Measurements from ENCODE around the gene MYOZ2.
"Not testable (repeated sequence)": the region's sequence is repeated elsewhere in the genome, so short reads cannot be mapped to it uniquely, and the experiment has no call there.

Gene MYOZ2

GRCh38 chr4:119113033-119113655, 22.5 kb upstream of the MYOZ2 start:
- ATAC-seq = no peak
- Mint-ChIP-seq H3K36me3 (no peaks in the 10 kb centered on the region), H3K27me3 (peaks cover 15% of the 10 kb centered on the region), H3K9me3 (no peaks in the 10 kb centered on the region), H3K4me1 (no peaks in the 10 kb centered on the region), H3K27ac (no peak overlapping the region), H3K4me3 (no peak overlapping the region)

- Mint-ChIP-seq H3K27me3 (peaks cover 15% of the 10 kb centered on the region), H3K27ac (no peak overlapping the region), H3K9me3 (no peaks in the 10 kb centered on the region), H3K4me3 (no peak overlapping the region), H3K36me3 (no peaks in the 10 kb centered on the region), H3K4me1 (no peaks in the 10 kb centered on the region)
- ATAC-seq = no peak
Observed at GRCh38 chr4:119116021-119116420, 19.6 kb upstream of the MYOZ2 start.

GRCh38 chr4:119116925-119117900, 18.4 kb upstream of the MYOZ2 start:
- Mint-ChIP-seq H3K36me3 (no peaks in the 10 kb centered on the region), H3K4me3 (no peak overlapping the region), H3K4me1 (no peaks in the 10 kb centered on the region), H3K27ac (no peak overlapping the region), H3K27me3 (peaks cover 15% of the 10 kb centered on the region), H3K9me3 (no peaks in the 10 kb centered on the region)
- no peak for ATAC-seq

GRCh38 chr4:119118397-119118796, 17.2 kb upstream of the MYOZ2 start:
- H3K4me3 Mint-ChIP-seq = no peak overlapping the region
- H3K36me3 Mint-ChIP-seq = no peaks in the 10 kb centered on the region
- no peak overlapping the region for H3K27ac Mint-ChIP-seq
- no peaks in the 10 kb centered on the region for H3K9me3 Mint-ChIP-seq
- ATAC-seq = no peak
- H3K4me1 Mint-ChIP-seq = no peaks in the 10 kb centered on the region
- H3K27me3 Mint-ChIP-seq = peaks cover 15% of the 10 kb centered on the region

GRCh38 chr4:119124352-119124751, 11.3 kb upstream of the MYOZ2 start:
- ATAC-seq = no peak
- no peaks in the 10 kb centered on the region for H3K4me1 Mint-ChIP-seq
- no peaks in the 10 kb centered on the region for H3K27me3 Mint-ChIP-seq
- H3K9me3 Mint-ChIP-seq = no peaks in the 10 kb centered on the region
- H3K4me3 Mint-ChIP-seq = no peak overlapping the region
- no peak overlapping the region for H3K27ac Mint-ChIP-seq
- H3K36me3 Mint-ChIP-seq = no peaks in the 10 kb centered on the region

- H3K27me3 Mint-ChIP-seq = peaks cover 8% of the 10 kb centered on the region
- no peaks in the 10 kb centered on the region for H3K36me3 Mint-ChIP-seq
- no peaks in the 10 kb centered on the region for H3K9me3 Mint-ChIP-seq
- no peak overlapping the region for H3K4me3 Mint-ChIP-seq
- ATAC-seq = no peak
- no peak overlapping the region for H3K27ac Mint-ChIP-seq
- no peaks in the 10 kb centered on the region for H3K4me1 Mint-ChIP-seq
Observed at GRCh38 chr4:119125931-119126330, 9.7 kb upstream of the MYOZ2 start.

GRCh38 chr4:119128148-119128547, 7.5 kb upstream of the MYOZ2 start:
- Mint-ChIP-seq H3K27ac (no peak overlapping the region), H3K4me1 (no peaks in the 10 kb centered on the region), H3K9me3 (no peaks in the 10 kb centered on the region), H3K27me3 (peaks cover 9% of the 10 kb centered on the region), H3K4me3 (no peak overlapping the region), H3K36me3 (no peaks in the 10 kb centered on the region)
- ATAC-seq = no peak

GRCh38 chr4:119130365-119131065, 5.1 kb upstream of the MYOZ2 start:
- H3K4me3 Mint-ChIP-seq = no peak overlapping the region
- no peak overlapping the region for H3K27ac Mint-ChIP-seq
- no peaks in the 10 kb centered on the region for H3K4me1 Mint-ChIP-seq
- no peaks in the 10 kb centered on the region for H3K36me3 Mint-ChIP-seq
- ATAC-seq = no peak
- H3K27me3 Mint-ChIP-seq = peaks cover 9% of the 10 kb centered on the region
- no peaks in the 10 kb centered on the region for H3K9me3 Mint-ChIP-seq

- Mint-ChIP-seq H3K9me3 (no peaks in the 10 kb centered on the region), H3K27ac (no peak overlapping the region), H3K27me3 (peaks cover 9% of the 10 kb centered on the region), H3K36me3 (no peaks in the 10 kb centered on the region), H3K4me1 (no peaks in the 10 kb centered on the region), H3K4me3 (no peak overlapping the region)
- no peak for ATAC-seq
Observed at GRCh38 chr4:119131164-119131563, 4.5 kb upstream of the MYOZ2 start.

- Mint-ChIP-seq H3K4me3 (no peak overlapping the region), H3K4me1 (no peaks in the 10 kb centered on the region), H3K27ac (no peak overlapping the region), H3K36me3 (no peaks in the 10 kb centered on the region), H3K27me3 (peaks cover 9% of the 10 kb centered on the region), H3K9me3 (no peaks in the 10 kb centered on the region)
- no peak for ATAC-seq
Observed at GRCh38 chr4:119132306-119132705, 3.3 kb upstream of the MYOZ2 start.

- Mint-ChIP-seq H3K27ac (no peak overlapping the region), H3K4me3 (no peak overlapping the region), H3K4me1 (peaks cover 23% of the 10 kb centered on the region)
Observed at GRCh38 chr4:119136546-119136945, 914 bp downstream of the MYOZ2 start.

GRCh38 chr4:119138046-119138445, 2.4 kb downstream of the MYOZ2 start:
- peak overlapping the region; percentile 19 for H3K27ac Mint-ChIP-seq
- H3K27me3 Mint-ChIP-seq = no peaks in the 10 kb centered on the region
- peaks cover 23% of the 10 kb centered on the region for H3K4me1 Mint-ChIP-seq
- no peak overlapping the region for H3K4me3 Mint-ChIP-seq
- ATAC-seq = no peak
- no peaks in the 10 kb centered on the region for H3K36me3 Mint-ChIP-seq
- no peaks in the 10 kb centered on the region for H3K9me3 Mint-ChIP-seq

More at GRCh38 chr4:119136546-119136945, 914 bp downstream of the MYOZ2 start:
- H3K27me3 Mint-ChIP-seq = no peaks in the 10 kb centered on the region
- no peaks in the 10 kb centered on the region for H3K36me3 Mint-ChIP-seq
- ATAC-seq = no peak
- H3K9me3 Mint-ChIP-seq = no peaks in the 10 kb centered on the region

GRCh38 chr4:119139311-119139710, 3.7 kb downstream of the MYOZ2 start:
- Mint-ChIP-seq H3K36me3 (no peaks in the 10 kb centered on the region), H3K9me3 (no peaks in the 10 kb centered on the region), H3K4me3 (no peak overlapping the region), H3K27ac (peak overlapping the region; percentile 69), H3K27me3 (no peaks in the 10 kb centered on the region), H3K4me1 (peaks cover 23% of the 10 kb centered on the region)
- no peak for ATAC-seq

GRCh38 chr4:119139822-119140252, 4.2 kb downstream of the MYOZ2 start:
- Mint-ChIP-seq H3K36me3 (no peaks in the 10 kb centered on the region), H3K27ac (peak overlapping the region; percentile 69)

GRCh38 chr4:119141283-119141682, 5.7 kb downstream of the MYOZ2 start:
- H3K9me3 Mint-ChIP-seq, ATAC-seq, H3K27me3 Mint-ChIP-seq, H3K36me3 Mint-ChIP-seq, H3K4me3 Mint-ChIP-seq: not testable (repeated sequence)
- Mint-ChIP-seq H3K27ac (peak overlapping the region; percentile 74), H3K4me1 (peaks cover 28% of the 10 kb centered on the region)

More at GRCh38 chr4:119139822-119140252, 4.2 kb downstream of the MYOZ2 start:
- peak; percentile 68 for ATAC-seq
- peaks cover 23% of the 10 kb centered on the region for H3K4me1 Mint-ChIP-seq
- H3K4me3 Mint-ChIP-seq = peak overlapping the region; percentile 16
- H3K27me3 Mint-ChIP-seq = no peaks in the 10 kb centered on the region
- no peaks in the 10 kb centered on the region for H3K9me3 Mint-ChIP-seq
